Measurements from ENCODE around the gene ELAVL2. TPM values are rescaled to one million over a fixed set of nuclear protein-coding genes. Genes with fewer than 3 reads are reported as not detected.

Gene ELAVL2
- total RNA-seq, 4 donors from 2014 or later, result not detected

DNA sequence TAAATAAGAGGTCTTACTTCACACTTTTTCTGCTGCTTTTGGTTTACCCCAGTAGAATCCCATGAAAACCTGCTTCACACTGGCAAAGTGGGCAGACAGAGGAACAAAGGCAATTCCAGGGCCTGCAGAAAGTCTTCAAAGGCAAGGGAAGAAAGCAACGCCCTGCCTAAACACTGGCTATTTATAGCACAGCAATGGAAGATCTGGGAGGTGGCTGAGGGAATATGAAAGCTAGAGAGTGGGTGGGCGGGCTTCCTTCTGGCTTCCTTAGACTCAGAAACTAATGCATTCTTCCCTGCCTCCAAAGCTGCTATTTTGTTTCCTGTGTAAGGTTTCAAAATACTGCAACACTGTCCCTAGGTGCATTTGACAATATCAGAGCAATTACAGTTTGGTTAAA is 46.8 kb downstream of the ELAVL2 start:
- H3K27ac ChIP-seq, result no peak overlapping the region
- H3K4me3 ChIP-seq, result no peak overlapping the region
- H3K36me3 ChIP-seq, result no peaks in the 10 kb centered on the region
- H3K27me3 ChIP-seq, result no peaks in the 10 kb centered on the region
- no peaks in the 10 kb centered on the region for H3K4me1 ChIP-seq
- no peaks in the 10 kb centered on the region for H3K9me3 ChIP-seq
- TF ChIP-seq CTCF (IDR thresholded peaks at IDR 0.05) (no peak), POLR2A (IDR thresholded peaks at IDR 0.05) (no peak)
- DNase-seq, result no peak

DNA sequence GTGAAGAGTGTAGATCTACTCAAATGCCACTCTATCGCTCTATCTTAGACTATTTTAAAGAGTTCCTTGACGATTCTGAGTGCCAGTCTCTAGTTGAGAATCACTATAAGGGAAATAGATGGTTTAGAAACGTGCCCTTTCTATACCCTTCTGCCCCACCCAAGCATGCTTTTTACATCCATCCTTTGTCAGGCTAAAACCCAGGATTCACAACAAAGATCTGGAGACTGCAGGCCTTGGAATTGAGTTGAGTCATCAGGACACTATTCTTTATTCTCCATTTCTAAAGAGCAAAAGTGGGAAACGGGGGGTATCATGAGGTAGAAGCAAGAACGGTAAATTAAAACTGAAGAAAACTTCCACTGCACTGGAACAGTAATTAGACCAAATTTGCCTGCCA is 48.7 kb downstream of the ELAVL2 start:
- Histone ChIP-seq H3K36me3 (no peaks in the 10 kb centered on the region), H3K27ac (no peak overlapping the region), H3K27me3 (no peaks in the 10 kb centered on the region), H3K9me3 (no peaks in the 10 kb centered on the region), H3K4me3 (no peak overlapping the region), H3K4me1 (no peaks in the 10 kb centered on the region)
- TF ChIP-seq POLR2A (IDR thresholded peaks at IDR 0.05), result no peak
- no peak for DNase-seq

GRCh38 chr9:23775549-23775948 is 50.5 kb downstream of the ELAVL2 start:
- DNase-seq, result no peak
- H3K4me3 ChIP-seq, result no peak overlapping the region
- TF ChIP-seq CTCF (IDR thresholded peaks at IDR 0.05), result no peak
- no peak for TF ChIP-seq POLR2A (IDR thresholded peaks at IDR 0.05)
- H3K36me3 ChIP-seq, result no peaks in the 10 kb centered on the region
- no peaks in the 10 kb centered on the region for H3K4me1 ChIP-seq
- no peak overlapping the region for H3K27ac ChIP-seq
- no peaks in the 10 kb centered on the region for H3K9me3 ChIP-seq
- no peaks in the 10 kb centered on the region for H3K27me3 ChIP-seq

DNA sequence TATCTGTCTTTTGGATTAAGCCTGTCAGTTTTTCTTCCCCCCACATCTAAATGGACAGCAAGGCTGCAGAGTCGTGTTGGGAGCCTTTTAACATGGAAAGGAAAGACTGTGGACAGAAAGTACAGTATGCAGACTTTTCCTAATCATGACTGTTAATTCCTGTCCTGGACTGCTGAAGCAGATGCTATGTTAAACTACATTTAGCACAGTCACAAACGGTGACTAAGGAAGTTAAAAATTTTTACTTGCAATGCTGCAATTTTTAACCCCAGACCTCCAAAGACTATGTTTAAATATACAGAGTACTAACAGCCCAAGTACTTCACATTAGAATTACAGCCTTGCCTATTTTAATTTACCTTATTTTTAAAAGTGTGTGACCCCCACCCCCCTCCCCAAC is 51.8 kb downstream of the ELAVL2 start:
- H3K9me3 ChIP-seq, result no peaks in the 10 kb centered on the region
- no peaks in the 10 kb centered on the region for H3K4me1 ChIP-seq
- TF ChIP-seq POLR2A (IDR thresholded peaks at IDR 0.05), result no peak
- TF ChIP-seq CTCF (IDR thresholded peaks at IDR 0.05), result no peak
- H3K27ac ChIP-seq, result no peak overlapping the region
- no peaks in the 10 kb centered on the region for H3K27me3 ChIP-seq
- no peak for DNase-seq
- no peak overlapping the region for H3K4me3 ChIP-seq
- H3K36me3 ChIP-seq, result no peaks in the 10 kb centered on the region

GRCh38 chr9:23772385-23772783 is 53.7 kb downstream of the ELAVL2 start:
- DNase-seq, result no peak
- Histone ChIP-seq H3K9me3 (no peaks in the 10 kb centered on the region), H3K27me3 (no peaks in the 10 kb centered on the region), H3K4me3 (no peak overlapping the region), H3K36me3 (no peaks in the 10 kb centered on the region), H3K27ac (no peak overlapping the region), H3K4me1 (no peaks in the 10 kb centered on the region)
- TF ChIP-seq CTCF (IDR thresholded peaks at IDR 0.05) (no peak), POLR2A (IDR thresholded peaks at IDR 0.05) (no peak)

GRCh38 chr9:23771746-23772384 is 54.2 kb downstream of the ELAVL2 start:
- DNase-seq, result no peak
- no peak overlapping the region for H3K27ac ChIP-seq
- no peaks in the 10 kb centered on the region for H3K27me3 ChIP-seq
- no peak overlapping the region for H3K4me3 ChIP-seq
- H3K9me3 ChIP-seq, result no peaks in the 10 kb centered on the region
- H3K4me1 ChIP-seq, result no peaks in the 10 kb centered on the region
- TF ChIP-seq CTCF (IDR thresholded peaks at IDR 0.05), result no peak
- H3K36me3 ChIP-seq, result no peaks in the 10 kb centered on the region

Data from Peyer's patch (tissue), 4 donors.